ENCODE measurements around the gene ROMO1. TPM values are rescaled to one million over a fixed set of nuclear protein-coding genes. Genes with fewer than 3 reads are reported as not detected.

ROMO1 gene
- total and polyA plus RNA-seq, 2 of the 8 experiments (the other 6 are each of a cell fraction or from before 2014, with no cell fraction given) = 164 to 702 TPM

DNA sequence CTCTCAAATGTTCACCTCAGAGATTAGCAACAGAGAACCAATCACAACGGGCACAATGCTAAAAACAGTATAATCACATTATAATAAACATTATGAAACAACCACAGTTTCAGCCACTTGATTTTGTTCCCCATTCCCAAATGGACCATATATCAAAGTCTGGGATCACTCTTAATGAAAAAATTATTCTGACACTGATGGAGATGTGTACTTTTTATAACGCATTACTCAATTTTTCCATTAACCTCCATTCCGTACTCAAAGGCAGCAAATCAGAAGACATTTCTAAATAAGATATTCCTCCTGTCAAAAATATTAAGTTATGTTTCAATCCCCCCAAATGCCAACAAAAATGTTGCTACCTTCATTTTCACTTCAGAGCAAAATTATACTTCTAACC, 37.3 kb upstream of the ROMO1 start (continued):
- TF ChIP-seq NANOG (IDR thresholded peaks at IDR 0.05; ENCODE audit: insufficient read depth, low read depth, low read length, poor library complexity, severe bottlenecking) (no peak), RAD21 (IDR thresholded peaks at IDR 0.05 in 1 of 2, conservative IDR thresholded peaks at IDR 0.05 in 1 of 2; ENCODE audit: low read depth in 2 of 2, low read length in 2 of 2) (no peak), RFX5 (IDR thresholded peaks at IDR 0.05; ENCODE audit: borderline replicate concordance, low read depth, low read length) (no peak), POLR2A (IDR thresholded peaks at IDR 0.05; ENCODE audit: control extremely low read depth in 1 of 2, low read depth in 2 of 2, low read length in 2 of 2) (no peak), HDAC6 (IDR thresholded peaks at IDR 0.05; ENCODE audit: low read depth, low read length) (no peak), BACH1 (IDR thresholded peaks at IDR 0.05; ENCODE audit: low read length) (no peak)
- TF ChIP-seq, protein P1, sequence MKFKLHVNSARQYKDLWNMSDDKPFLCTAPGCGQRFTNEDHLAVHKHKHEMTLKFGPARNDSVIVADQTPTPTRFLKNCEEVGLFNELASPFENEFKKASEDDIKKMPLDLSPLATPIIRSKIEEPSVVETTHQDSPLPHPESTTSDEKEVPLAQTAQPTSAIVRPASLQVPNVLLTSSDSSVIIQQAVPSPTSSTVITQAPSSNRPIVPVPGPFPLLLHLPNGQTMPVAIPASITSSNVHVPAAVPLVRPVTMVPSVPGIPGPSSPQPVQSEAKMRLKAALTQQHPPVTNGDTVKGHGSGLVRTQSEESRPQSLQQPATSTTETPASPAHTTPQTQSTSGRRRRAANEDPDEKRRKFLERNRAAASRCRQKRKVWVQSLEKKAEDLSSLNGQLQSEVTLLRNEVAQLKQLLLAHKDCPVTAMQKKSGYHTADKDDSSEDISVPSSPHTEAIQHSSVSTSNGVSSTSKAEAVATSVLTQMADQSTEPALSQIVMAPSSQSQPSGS (IDR thresholded peaks at IDR 0.05; ENCODE audit: low read length) = no peak
